Coronary artery (tissue), 2 donors: ENCODE measurements around the gene MADCAM1.
A peak's percentile ranks its signal among the peaks of the same experiment; 100 is the strongest.

Source experiments
- DNase-seq: peaks from one replicate; pipeline ENCODE4 v3.0.0-alpha.2; 2017; ENCODE audit warnings: low spot score
- H3K27ac ChIP-seq, 2 donors: fragments of 200-600 bp; sonication (generic); one replicate each; pipeline ENCODE4 v1.5.1; 2016 to 2019
- H3K4me3 ChIP-seq: fragments of 200-600 bp; sonication (generic); 2 replicates; pipeline ENCODE4 v1.5.1; 2016; ENCODE audit warnings: mild to moderate bottlenecking, moderate library complexity
- CTCF ChIP-seq: fragments of 200-600 bp; sonication (generic); IDR thresholded peaks from one replicate; pipeline ENCODE4 v1.5.1; 2019; ENCODE audit warnings: antibody characterized with exemption

MADCAM1 gene

GRCh38 chr19:506404-507285, 10.4 kb downstream of the MADCAM1 start:
- peak overlapping the region; percentile 88 to 95 for H3K27ac ChIP-seq
- peak overlapping the region; percentile 95 for H3K4me3 ChIP-seq
- DNase-seq, result peak; percentile 92
- peak; percentile 97 for TF ChIP-seq CTCF

- peak; percentile 99 for DNase-seq
- H3K4me3 ChIP-seq, result peak within 1 kb of the TSS; percentile 95
- no peak for TF ChIP-seq CTCF
Observed at GRCh38 chr19:507286-508203, 11.3 kb downstream of the MADCAM1 start, which contains the start of gene TPGS1. TSS of gene TPGS1 (plus strand) at chr19:507497. CDS start at chr19:507507, 10 bp downstream.

GRCh38 chr19:508204-509150, 12.2 kb downstream of the MADCAM1 start:
- no peak for DNase-seq
- H3K4me3 ChIP-seq, result peak overlapping the region; percentile 95
- TF ChIP-seq CTCF, result no peak
- H3K27ac ChIP-seq, result no peak overlapping the region

More at GRCh38 chr19:507286-508203, 11.3 kb downstream of the MADCAM1 start, which contains the start of gene TPGS1:
- peak within 1 kb of the TSS; percentile 88 to 95 for H3K27ac ChIP-seq

- Histone ChIP-seq H3K4me3 (peak overlapping the region; percentile 26), H3K27ac (peak overlapping the region in 1 of 2 donors; percentile 58)
- DNase-seq, result no peak
- peak; percentile 56 for TF ChIP-seq CTCF
Observed at GRCh38 chr19:510606-511100, 14.4 kb downstream of the MADCAM1 start.

GRCh38 chr19:511101-511851, 15.0 kb downstream of the MADCAM1 start:
- peak overlapping the region; percentile 26 for H3K4me3 ChIP-seq
- no peak for DNase-seq
- peak overlapping the region in 1 of 2 donors; percentile 58 for H3K27ac ChIP-seq
- no peak for TF ChIP-seq CTCF
